NCI-H1048 (cell line): ENCODE results near the gene OR51F2.
"Not testable (repeated sequence)": the region's sequence is repeated elsewhere in the genome, so short reads cannot be mapped to it uniquely, and the experiment has no call there.

Experiments used
- DNase-seq: peaks from one replicate; lab custom pipeline; 2025; lab: John Stamatoyannopoulos, UW

OR51F2 gene, protein sequence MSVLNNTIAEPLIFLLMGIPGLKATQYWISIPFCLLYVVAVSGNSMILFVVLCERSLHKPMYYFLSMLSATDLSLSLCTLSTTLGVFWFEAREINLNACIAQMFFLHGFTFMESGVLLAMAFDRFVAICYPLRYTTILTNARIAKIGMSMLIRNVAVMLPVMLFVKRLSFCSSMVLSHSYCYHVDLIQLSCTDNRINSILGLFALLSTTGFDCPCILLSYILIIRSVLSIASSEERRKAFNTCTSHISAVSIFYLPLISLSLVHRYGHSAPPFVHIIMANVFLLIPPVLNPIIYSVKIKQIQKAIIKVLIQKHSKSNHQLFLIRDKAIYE

DNA sequence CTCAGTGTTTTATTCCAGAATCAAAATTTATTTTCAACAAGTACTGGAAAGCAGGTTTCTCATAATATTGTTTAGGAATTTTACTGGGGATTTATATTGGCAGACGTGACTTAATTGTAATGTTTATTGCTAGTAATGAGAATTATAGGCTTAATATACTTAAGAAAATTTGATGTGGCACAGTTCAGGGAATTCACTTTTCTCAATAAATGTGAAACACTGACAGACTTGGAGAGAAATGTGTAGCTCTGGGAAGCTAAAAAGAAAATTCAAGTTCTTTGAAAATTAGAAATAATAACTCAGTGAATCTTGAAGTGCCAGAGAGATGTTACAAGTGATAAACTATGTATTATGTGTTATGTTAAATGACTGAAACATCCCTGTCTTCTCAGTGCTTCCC is at the start of gene OR51F2:
TSS of gene OR51F2 (plus strand) at position 301 of the 400 bp plus-strand sequence. CDS start 101 bp downstream, outside the sequence.
- no peak for DNase-seq

DNA sequence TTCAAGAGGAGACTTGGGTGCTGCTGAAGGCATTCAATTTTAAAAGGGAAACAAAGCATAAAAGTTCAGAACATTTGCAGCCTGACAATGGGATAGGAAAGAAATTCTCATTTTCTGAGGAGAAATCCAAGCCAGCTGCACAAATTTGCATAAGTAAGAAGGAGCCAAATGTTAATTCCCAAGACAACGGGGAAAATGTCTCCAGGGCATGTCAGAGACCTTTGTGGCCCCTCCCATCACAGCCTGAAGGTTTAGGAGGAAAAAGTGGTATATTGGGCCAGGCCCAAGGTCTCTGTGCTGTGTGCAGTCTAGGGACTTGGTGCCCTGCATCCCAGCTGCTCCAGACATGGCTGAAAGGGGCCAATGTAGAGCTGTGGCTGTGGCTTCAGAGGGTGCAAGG is 38.7 kb upstream of the OR51F2 start:
- DNase-seq: no peak

DNA sequence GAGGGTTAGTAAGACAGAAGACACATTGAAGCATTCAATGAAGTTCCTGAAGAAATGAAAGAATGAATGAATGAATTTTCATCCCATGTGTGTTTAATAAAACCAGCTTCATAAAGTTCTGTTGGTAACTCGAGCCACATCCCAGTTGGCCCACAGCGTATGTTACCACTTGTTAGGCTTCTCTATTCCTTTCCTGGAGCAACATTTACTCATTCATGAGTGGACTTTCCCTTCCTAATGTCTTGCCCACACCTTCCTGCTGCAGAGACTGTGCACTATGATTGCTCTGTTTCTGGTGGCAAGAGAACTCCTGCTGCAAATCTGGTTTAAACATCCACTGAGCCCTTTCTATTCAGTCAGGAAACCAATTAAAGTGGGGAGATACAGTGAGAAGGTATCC is 23.9 kb upstream of the OR51F2 start:
- no peak for DNase-seq

DNA sequence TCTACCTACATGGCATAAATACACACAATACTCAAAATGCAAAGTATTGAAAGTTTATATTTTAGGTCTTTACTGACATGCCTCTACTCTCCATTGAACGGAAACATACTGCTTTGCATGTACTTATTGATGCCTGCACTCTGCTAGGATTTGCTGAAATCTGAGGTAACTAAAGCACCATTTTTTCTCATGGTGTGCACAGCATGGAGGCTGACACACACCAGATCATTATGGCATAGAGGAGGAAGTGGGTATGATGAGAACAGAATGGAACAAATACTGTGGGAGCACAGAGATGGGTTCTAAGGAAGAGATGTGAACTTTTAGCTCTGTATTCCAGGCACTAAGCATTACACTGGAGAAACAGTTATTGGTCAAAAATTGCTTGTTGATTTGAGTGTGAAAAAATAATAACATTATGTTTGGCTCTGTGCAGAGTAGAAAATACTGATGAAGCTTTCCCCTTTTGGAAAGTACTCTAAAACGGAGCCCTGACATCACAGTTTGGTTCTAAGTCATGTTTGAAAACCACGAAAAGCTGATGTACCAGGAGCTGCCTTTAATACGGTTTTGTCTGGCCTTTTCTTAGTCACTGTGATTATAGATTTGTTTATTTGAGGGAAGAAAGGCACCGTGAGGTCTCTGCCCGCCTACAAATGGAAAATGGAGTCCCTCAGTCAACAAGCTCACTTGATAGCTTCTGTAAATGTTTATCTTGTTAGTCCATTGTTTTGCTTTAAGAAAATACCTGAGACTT is 22.5 kb upstream of the OR51F2 start:
- DNase-seq: no peak

DNA sequence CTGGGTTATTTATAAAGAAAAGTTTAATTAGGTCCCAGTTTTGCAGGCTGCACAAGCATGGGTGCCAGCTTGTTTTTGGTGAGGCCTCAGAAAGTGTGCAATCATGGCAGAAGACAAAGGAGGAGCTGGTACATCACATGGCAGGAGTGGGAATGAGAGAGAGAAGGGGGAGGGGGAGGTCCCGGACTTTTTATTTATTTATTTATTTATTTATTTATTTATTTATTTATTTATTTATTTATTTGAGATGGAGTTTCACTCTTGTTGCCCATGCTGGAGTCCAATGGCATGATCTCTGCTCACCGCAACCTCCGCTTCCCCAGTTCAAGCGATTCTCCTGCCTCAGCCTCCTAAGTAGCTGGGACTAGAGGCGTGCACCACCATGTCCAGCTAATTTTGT is 19.8 kb upstream of the OR51F2 start:
- not testable (repeated sequence) for DNase-seq

DNA sequence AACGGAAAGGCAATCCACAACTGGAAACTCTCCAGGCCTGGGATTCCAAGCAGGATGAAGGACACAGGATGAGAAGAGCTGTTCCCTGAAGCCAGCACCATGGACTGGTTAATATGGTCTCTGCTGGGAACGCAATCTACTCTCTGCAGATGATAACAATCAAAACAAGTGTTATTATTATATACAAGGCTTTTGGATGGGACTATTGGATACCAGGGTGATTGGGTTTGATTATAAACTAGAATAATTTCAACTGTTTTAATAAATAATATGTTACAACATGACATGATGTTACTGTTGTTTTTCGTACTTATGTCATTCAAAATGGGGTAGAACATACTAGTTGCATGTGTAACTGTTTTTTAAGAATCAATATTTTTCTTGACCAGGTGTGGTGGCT is 16.8 kb upstream of the OR51F2 start, which contains the start of gene OR52R1:
TSS of gene OR52R1 (minus strand) at position 101 of the 400 bp plus-strand sequence. CDS start at position 101, 0 bp downstream.
- no peak for DNase-seq

DNA sequence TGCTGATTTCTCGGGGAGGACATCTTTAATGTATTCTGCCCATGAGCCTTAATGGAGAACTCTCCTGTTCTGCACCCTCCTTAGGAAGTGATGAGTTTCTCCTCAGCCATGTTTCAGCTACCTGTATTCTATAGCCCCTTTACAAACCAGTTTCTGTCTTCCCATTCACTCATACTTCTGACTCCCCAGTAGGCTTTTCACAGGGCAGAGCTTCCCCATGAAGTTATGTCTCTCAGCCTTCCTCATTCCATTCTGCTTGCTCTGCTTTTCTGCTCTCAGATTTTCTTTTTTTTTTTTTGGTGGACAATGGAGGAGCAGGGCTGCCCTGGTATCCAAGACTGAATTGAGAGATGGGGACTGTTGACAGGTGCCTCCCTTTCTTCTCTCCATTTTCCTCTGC is 12.6 kb upstream of the OR51F2 start:
- no peak for DNase-seq

DNA sequence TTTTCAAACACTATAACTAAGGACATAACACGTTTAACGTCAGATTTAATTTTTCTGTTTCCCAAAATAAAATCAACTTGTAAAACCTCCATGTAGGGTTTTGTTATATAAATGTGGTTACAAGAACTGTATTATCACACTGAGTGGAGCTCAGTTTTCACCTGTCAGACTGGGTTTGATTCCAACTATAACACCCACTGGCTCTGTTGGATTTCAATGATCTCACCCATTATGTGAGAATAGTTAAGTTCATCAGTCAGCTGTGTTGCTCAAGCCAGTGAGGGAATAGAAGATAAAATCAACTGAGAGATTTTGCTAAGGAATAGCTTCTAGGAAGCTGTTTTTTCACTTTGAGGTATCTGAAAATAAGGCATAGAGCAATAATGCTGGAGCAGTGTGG is 11.9 kb upstream of the OR51F2 start:
- no peak for DNase-seq

DNA sequence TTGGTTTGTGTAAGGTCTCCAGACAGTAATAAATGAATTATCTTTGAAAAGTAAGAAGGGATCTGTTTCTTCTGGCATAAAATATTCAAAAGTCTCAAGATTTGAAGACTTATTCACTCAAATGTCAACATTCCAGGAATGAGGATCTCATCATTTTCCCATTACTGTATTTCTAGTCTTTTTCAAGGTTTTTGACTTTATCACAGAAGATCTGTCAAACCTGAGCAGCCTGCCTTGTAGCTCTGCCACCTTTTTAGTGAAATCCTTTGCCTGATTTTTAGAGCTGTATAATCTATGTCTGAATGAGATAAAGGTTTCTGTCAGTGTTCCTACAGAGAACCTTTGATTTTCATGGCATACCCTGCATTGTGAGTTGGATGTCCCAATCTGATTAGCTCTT is 4.0 kb downstream of the OR51F2 start:
- no peak for DNase-seq

DNA sequence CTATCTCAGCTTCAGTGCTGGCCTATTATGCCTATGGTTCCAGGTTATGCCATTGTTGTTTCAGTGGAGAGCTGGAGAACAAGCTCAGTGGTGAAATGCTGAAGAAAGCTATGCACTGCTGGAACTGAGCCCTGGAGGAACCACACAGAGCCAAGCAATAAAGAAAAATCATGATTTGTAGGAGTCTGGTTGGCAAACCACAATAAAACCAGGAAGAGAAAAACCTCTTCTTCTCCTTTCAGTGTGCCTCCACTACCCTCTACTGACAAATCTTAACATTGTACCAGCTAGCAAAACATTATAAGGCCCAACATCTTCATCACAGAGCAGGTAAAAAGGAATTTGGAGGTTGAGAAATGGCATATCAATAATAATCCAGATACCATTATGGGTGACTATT is 5.3 kb downstream of the OR51F2 start:
- DNase-seq: no peak

DNA sequence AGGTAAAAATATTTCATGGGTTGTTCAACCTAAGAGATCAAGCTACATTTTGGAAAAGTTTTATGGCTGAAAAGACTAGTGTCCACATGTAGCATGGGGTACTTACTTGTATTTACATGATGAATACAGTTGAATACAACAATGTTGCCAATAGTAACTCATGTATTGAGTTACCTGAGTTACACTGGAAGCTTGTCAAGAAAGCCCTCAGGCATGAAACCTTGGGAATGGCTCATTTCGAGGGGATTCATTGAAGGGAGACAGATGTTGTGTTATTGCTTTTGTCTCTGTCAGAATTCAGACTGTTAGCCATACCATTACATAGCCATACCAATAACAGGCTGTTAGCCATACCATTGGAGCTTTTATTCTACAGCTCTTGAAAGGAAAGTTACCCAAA is 9.2 kb downstream of the OR51F2 start:
- no peak for DNase-seq

DNA sequence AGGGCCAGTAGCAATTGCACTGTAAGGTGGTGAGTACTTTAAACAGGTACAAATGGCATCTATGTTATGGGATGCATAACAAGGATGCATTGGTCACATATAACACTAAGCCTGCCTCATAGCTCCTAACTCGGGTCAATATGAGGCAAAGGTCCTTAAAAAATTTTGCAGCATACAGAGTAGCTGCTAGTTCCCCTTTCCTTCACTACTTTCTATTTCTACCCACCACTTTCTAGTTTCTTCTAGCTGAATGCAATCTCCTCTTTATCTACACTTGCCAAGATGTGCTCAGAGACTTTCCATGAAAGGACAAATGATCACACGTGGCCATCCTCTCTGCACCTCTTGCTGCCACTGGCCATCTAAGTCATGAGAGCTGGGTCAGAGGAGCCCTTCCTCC is 9.8 kb downstream of the OR51F2 start:
- DNase-seq: no peak

DNA sequence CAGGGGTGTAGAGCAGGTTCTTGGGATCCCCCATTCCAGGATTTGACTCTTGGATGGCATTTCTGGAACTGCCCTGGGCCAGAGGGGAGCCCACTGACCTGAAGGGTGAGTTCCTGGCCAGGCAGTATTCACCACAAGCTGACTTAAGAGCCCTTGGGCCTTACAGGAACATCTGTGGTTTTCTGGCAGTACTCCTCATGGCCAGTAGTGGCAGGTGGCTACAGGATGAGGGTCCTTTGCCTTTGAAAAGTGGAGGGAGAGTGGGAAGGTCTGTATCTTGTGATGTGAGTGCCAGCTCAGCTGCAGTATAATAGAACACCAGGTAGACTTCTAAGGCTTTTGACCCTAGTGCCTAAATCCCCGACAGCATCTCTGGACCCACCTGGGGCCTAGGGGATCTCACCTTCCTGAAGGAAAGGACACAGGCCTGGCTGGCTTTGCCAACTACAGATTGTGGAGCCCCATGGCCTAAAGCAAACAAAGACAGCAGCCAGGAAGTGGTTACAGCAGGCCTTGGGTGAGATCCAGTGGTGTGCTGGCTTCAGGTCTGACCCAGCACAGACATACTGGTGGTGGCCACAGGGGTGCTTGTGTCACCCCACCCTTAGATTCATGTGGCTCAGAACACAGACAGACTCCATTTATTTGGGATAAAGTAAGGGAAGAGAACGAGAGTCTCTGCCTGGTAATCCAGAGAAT is 18.9 kb downstream of the OR51F2 start:
- DNase-seq: no peak

DNA sequence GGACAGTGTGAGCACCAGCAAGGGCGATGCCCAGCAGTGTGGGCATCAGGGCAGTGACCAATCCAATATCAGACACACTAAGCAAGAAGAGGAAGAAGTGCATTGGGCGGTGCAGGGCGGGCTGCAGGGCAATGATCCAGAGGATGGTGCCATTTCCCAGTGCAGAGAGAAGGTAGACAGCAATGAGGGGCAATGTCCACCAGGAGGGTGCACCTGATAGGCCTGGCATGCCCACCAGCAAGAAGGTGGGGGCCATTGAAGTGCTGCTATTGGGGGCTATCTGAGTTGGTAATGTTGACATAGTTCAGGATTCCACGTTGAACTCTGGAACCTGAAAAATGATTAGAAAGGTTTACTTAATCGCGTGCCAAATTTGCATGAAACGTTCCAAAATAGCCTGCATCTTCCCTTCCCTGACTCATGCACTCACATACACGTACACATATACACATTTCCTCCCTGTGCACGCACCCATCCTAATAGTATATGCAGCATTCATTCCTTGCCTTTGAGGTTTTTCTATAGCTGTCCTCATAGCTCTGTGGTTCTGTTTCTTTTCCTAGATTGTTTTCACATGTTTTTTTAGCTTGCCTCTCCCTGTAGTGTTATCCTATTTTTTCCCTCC is 27.9 kb downstream of the OR51F2 start, which contains the start of gene OR51S1:
TSS of gene OR51S1 (minus strand) at position 301 of the 625 bp plus-strand sequence. CDS start at position 301, 0 bp downstream.
- DNase-seq: no peak

DNA sequence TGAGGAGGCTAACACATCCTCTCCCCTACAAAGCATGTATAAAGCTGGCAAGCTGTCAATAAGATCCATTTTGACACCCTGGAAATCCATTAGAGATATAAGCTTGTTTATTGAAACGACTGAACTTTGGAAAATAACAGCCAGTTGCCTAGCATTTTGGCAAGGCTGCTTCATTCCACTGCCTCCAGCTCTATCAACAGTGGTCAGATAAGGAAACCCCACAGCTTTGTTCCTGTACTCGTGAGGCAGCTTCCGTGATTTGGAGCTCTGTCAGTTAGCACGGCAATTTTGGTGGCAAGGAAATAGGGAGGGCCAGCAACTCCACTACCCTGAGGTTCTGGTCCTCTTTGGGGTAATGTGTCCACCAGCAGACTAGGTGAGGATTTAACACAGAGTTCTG is 29.9 kb downstream of the OR51F2 start:
- no peak for DNase-seq

DNA sequence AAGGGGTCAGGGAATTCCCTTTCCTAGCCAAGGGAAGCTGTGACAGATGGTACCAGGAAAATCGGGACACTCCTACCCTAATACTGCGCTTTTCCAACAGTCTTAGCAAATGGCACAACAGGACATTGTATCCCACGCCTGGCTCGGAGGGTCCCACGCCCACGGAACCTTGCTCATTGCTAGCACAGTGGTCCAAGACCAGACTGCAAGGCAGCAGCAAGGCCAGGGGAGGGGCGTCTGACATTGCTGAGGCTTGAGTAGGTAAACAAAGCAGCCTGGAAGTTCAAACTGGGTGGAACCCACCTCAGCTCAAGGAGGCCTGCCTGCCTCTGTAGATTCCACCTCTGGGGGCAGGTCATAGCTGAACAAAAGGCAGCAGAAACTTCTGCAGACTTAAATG is 33.2 kb downstream of the OR51F2 start:
- DNase-seq: not testable (repeated sequence)

DNA sequence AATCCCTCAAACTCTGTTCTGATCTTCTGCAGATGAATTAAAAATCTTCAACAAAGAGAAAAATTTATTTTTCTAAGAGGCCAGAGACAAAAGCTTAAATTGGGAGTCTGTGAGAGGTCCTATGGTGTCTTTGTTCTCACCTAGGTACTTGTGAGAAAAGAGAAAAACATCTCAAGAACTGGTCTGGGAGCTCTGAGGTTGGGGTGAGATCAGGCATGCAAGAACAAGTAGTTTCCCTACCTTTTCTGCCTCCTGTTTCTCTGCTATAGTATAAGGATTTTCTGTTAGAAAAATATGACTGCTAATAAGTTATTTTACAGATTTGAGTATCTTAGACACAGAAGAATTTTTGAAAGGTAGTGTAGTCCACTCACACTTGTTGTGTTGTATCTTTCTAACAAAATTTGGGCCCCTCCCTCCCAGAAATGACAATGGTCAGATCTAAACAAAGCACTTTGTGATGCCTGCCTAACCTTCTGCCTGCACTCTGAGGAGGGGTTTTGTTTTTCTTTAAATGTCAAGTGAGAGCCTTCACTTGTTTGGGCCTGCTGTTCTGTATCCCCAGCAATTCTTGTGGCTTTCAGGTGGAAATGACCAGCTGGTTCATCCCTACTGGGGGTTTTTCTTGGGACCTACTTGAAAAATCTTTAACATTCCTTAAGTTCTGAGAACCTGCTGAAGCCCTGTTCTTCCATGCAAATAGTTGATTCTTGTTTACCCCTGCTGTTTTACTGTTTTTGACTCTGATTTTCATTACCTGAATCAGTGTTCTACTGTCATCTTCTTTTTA is 41.5 kb downstream of the OR51F2 start:
- no peak for DNase-seq

DNA sequence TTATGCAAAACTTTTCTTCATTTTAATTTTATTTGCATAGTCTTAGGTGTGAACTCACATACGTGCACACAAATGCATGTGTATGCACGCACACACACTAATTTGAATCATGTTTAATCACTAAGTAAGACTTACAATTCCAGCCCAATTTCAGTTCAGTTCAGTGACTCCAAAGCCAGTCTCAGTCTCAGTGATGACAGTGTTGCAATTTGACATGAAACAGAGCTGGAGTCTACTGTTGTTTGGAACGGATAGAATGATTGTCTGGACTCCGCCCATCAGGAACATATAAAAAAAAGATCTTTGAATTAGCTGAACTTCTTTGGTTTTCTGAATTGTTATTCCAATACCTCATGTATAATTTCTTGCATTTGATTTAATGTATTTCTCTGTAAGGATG is 42.8 kb downstream of the OR51F2 start:
- DNase-seq: peak; percentile 6

DNA sequence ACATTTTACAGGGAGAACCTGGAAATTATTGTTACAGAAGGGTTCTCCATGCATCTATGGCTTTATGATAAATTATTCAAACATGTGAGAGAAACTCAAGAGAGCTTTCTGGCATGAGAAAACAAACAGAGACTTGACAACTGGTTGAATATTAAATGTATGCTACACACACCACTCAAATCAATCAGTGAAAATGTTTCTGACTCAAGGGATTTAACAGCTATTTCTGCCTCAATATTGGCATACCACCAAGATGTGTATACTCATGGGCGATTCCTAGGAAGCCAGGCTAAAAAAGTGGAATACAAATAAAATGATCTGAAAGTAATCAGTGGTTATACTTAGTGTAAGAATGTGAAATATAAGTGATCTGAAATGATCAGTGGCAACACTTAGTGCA is 44.7 kb downstream of the OR51F2 start:
- no peak for DNase-seq
